HG03521 (cell line): ENCODE data around the gene CCDC102A.
A peak's percentile ranks its signal among the peaks of the same experiment; 100 is the strongest.

ENCODE experiments used
- ATAC-seq: cut with Tn5 transposase; IDR thresholded peaks from one replicate; pipeline ENCODE4 v1.9.1; 2021; ENCODE audit warnings: mild to moderate bottlenecking, moderate library complexity; ENCODE audit not compliant: unreplicated experiment

Gene CCDC102A

GRCh38 chr16:57462978-57463362 lies 73.4 kb downstream of the CCDC102A start:
- no peak for ATAC-seq

- peak; percentile 89 for ATAC-seq
Measured at GRCh38 chr16:57462209-57462977, 74.0 kb downstream of the CCDC102A start, which contains the start of gene POLR2C. Gene POLR2C (plus strand): TSS chr16:57462679. CDS start chr16:57462725, 46 bp downstream.
